ENCODE measurements around the gene SFSWAP. TPM values are rescaled to one million over a fixed set of nuclear protein-coding genes. Genes with fewer than 3 reads are reported as not detected.
"Not testable (repeated sequence)": the region's sequence is repeated elsewhere in the genome, so short reads cannot be mapped to it uniquely, and the experiment has no call there.

SFSWAP gene
- polyA plus RNA-seq, 2 of the 4 experiments (the other 2 are of a cell fraction), result 21.8 to 23.5 TPM

DNA sequence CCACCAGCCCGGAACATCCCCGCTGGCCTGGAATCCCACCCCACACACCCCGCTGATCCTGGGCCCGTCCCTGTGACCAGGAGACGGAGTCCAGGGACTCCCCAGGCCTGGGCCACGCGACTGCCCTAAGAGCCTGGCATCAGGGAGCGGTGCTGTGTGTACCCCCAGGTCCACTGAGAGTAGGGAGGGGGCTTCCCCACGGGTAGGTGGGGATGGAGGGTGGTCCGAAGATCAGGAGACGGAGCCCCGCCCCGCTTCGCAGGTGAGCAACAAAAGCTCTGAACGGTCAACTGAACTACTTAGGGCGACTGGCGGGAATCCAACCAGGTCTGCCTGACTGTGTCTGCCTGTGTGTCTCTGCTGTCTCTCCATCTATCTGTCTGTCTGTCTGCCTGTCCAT, 45.2 kb upstream of the SFSWAP start:
- ATAC-seq; CTCF ChIA-PET; H3K27ac ChIP-seq; FAIRE-seq; POLR2A ChIA-PET; H3K4me2 ChIP-seq; H3K9me3 ChIP-seq; DNase-seq (ENCODE audit: low read depth in 1 of 2, low spot score in 1 of 2); H3K4me3 ChIP-seq; H3K4me1 ChIP-seq: not testable (repeated sequence)
- WGBS (ENCODE audit: missing lambda C conversion rate), result 52% methylated on average over 14 of the region's 17 CpGs

- FAIRE-seq; POLR2A ChIA-PET; H3K4me1 ChIP-seq; H3K27ac ChIP-seq; H3K4me3 ChIP-seq; DNase-seq (ENCODE audit: low read depth in 1 of 2, low spot score in 1 of 2); CTCF ChIA-PET; H3K4me2 ChIP-seq; H3K9me3 ChIP-seq: not testable (repeated sequence)
- 47% methylated on average over 4 of the region's 12 CpGs for WGBS (ENCODE audit: missing lambda C conversion rate)
- 0 out of 6 replicates have a peak, but pooled peaks of 1 of the 2 experiments have one; percentile 8 for ATAC-seq
Measured at GRCh38 chr12:131666486-131666885, 44.4 kb upstream of the SFSWAP start.

DNA sequence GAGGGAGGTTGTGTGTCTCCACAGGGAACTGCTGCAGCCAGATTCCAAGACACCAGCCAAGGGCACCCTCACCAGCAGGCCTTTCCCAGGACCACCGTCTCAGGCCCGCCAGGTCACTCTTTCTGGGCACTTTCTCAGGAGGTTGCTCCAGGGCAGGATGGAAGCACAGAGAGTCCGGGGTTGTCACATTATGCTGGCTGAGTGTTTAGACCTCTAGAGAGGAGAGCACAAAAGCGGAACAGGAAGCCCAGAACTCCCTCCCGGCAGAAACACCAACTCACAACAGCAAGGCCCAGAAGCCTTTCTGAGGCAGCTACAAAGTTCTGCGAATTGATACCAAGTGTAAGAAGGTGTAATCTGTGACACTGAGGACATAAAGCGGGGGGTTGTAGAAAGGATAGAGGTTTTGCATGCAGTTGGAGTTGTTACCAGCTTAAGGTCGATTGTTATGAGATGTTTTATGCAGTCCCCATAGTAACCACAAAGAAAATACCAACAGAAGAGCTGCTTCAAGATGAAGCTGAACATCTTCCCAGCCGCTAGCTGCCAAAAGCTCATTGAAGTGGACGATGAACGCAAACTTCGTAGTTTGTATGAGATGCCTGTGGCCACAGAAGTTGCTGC, 43.8 kb upstream of the SFSWAP start:
- CTCF ChIA-PET; H3K27ac ChIP-seq; H3K4me2 ChIP-seq; H3K4me1 ChIP-seq; H3K9me3 ChIP-seq; ATAC-seq; H3K4me3 ChIP-seq; POLR2A ChIA-PET; DNase-seq (ENCODE audit: low read depth in 1 of 2, low spot score in 1 of 2); FAIRE-seq: not testable (repeated sequence)
- WGBS (ENCODE audit: missing lambda C conversion rate), result 52% methylated on average over 12 of the region's 12 CpGs

DNA sequence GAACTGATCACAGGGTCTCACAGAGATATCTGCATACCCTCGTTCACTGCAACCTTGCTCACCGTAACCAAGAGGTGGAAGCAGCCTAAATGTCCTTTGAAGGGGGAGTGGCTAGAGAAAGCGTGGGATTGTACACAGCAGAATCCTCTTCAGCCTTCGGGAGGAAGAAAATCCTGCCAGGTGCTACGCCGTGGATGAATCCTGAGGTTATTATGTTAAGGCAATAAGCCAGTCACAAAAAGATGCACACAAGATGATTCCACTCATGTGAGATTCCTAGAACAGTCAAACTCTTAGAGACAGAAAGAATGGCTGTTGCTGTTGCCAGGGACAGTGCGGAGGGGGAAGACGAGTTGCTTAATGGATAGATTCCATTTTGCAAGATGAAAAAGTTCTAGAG, 39.6 kb upstream of the SFSWAP start:
- WGBS (ENCODE audit: missing lambda C conversion rate), result 27% methylated on average over 8 of the region's 8 CpGs
- ATAC-seq (no peak), FAIRE-seq (no peak), DNase-seq (ENCODE audit: low read depth in 1 of 2, low spot score in 1 of 2) (no peak)
- ChIA-PET POLR2A (no interaction called here), CTCF (no interaction called here)
- H3K4me2 ChIP-seq, result no peak overlapping the region
- TF ChIP-seq POLR2AphosphoS2 (conservative IDR thresholded peaks at IDR 0.05; ENCODE audit: low read length), result no peak
- peaks cover 3% of the 10 kb centered on the region; the same call in 1 of the 3 replicates for H3K9me3 ChIP-seq
- no peaks in the 10 kb centered on the region for H3K4me1 ChIP-seq
- H3K4me3 ChIP-seq, result no peak overlapping the region
- no peak overlapping the region for H3K27ac ChIP-seq

GRCh38 chr12:131671871-131672270, 39.0 kb upstream of the SFSWAP start:
- FAIRE-seq (no peak), DNase-seq (ENCODE audit: low read depth in 1 of 2, low spot score in 1 of 2) (no peak), ATAC-seq (no peak; a peak in 1 of 6 replicates)
- ChIA-PET CTCF (no interaction called here), POLR2A (no interaction called here)
- Histone ChIP-seq H3K4me2 (no peak overlapping the region), H3K4me3 (no peak overlapping the region), H3K9me3 (peaks cover 3% of the 10 kb centered on the region; the same call in 1 of the 3 replicates), H3K27ac (no peak overlapping the region), H3K4me1 (no peaks in the 10 kb centered on the region)
- TF ChIP-seq, protein P1, sequence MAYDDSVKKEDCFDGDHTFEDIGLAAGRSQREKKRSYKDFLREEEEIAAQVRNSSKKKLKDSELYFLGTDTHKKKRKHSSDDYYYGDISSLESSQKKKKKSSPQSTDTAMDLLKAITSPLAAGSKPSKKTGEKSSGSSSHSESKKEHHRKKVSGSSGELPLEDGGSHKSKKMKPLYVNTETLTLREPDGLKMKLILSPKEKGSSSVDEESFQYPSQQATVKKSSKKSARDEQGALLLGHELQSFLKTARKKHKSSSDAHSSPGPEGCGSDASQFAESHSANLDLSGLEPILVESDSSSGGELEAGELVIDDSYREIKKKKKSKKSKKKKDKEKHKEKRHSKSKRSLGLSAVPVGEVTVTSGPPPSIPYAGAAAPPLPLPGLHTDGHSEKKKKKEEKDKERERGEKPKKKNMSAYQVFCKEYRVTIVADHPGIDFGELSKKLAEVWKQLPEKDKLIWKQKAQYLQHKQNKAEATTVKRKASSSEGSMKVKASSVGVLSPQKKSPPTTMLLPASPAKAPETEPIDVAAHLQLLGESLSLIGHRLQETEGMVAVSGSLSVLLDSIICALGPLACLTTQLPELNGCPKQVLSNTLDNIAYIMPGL (CRISPR knock-in tag; IDR thresholded peaks at IDR 0.05; ENCODE audit: borderline replicate concordance), result no peak
- TF ChIP-seq, protein P2, sequence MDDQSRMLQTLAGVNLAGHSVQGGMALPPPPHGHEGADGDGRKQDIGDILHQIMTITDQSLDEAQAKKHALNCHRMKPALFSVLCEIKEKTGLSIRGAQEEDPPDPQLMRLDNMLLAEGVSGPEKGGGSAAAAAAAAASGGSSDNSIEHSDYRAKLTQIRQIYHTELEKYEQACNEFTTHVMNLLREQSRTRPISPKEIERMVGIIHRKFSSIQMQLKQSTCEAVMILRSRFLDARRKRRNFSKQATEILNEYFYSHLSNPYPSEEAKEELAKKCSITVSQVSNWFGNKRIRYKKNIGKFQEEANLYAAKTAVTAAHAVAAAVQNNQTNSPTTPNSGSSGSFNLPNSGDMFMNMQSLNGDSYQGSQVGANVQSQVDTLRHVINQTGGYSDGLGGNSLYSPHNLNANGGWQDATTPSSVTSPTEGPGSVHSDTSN (IDR thresholded peaks at IDR 0.05), result no peak
- TF ChIP-seq KDM5A (IDR thresholded peaks at IDR 0.05), result no peak
- no peak for TF ChIP-seq PHF8 (IDR thresholded peaks at IDR 0.05; ENCODE audit: borderline replicate concordance, low read depth)
- WGBS (ENCODE audit: missing lambda C conversion rate), result 34% methylated on average over 8 of the region's 8 CpGs

GRCh38 chr12:131672311-131672940, 38.5 kb upstream of the SFSWAP start:
- CTCF ChIA-PET, result no interaction called here
- H3K4me3 ChIP-seq, result no peak overlapping the region
- 57% methylated on average over 17 of the region's 17 CpGs for WGBS (ENCODE audit: missing lambda C conversion rate)
- TF ChIP-seq, protein P2 (IDR thresholded peaks at IDR 0.05), result no peak
- no peak for TF ChIP-seq KDM1A (IDR thresholded peaks at IDR 0.05; ENCODE audit: low read depth)
- no peak for TF ChIP-seq RFX5 (IDR thresholded peaks at IDR 0.05)
- no peak for TF ChIP-seq TP53 (CRISPR knock-in tag; IDR thresholded peaks at IDR 0.05)
- TF ChIP-seq RARB (CRISPR knock-in tag; IDR thresholded peaks at IDR 0.05), result no peak
- no peak for TF ChIP-seq ZSCAN20 (CRISPR knock-in tag; IDR thresholded peaks at IDR 0.05)
- TF ChIP-seq JUNB (IDR thresholded peaks at IDR 0.05), result no peak
- no peak for TF ChIP-seq FOSL2 (IDR thresholded peaks at IDR 0.05)
- no peak for TF ChIP-seq FOSL2 (CRISPR knock-in tag; IDR thresholded peaks at IDR 0.05)
- TF ChIP-seq GATA3 (IDR thresholded peaks at IDR 0.05; ENCODE audit: borderline replicate concordance), result no peak
- TF ChIP-seq CHD2 (IDR thresholded peaks at IDR 0.05; ENCODE audit: low read length, partially characterized antibody), result no peak
- TF ChIP-seq, protein P3, sequence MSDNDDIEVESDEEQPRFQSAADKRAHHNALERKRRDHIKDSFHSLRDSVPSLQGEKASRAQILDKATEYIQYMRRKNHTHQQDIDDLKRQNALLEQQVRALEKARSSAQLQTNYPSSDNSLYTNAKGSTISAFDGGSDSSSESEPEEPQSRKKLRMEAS (IDR thresholded peaks at IDR 0.05), result no peak
- TF ChIP-seq CBX8 (IDR thresholded peaks at IDR 0.05), result no peak
- TF ChIP-seq RAD21 (conservative IDR thresholded peaks at IDR 0.05 in 1 of 2, IDR thresholded peaks at IDR 0.05 in 1 of 2), result no peak
- TF ChIP-seq RCOR1 (IDR thresholded peaks at IDR 0.05; ENCODE audit: low read depth, low read length), result no peak
- TF ChIP-seq ESRRA (IDR thresholded peaks at IDR 0.05; ENCODE audit: borderline replicate concordance, low read length), result no peak

More at GRCh38 chr12:131672311-131672940, 38.5 kb upstream of the SFSWAP start:
- ATAC-seq (no peak), FAIRE-seq (no peak), DNase-seq (ENCODE audit: low read depth in 1 of 2, low spot score in 1 of 2) (no peak)
- Histone ChIP-seq H3K9me3 (peaks cover 3% of the 10 kb centered on the region; the same call in 1 of the 3 replicates), H3K4me2 (no peak overlapping the region), H3K27ac (no peak overlapping the region), H3K4me1 (no peaks in the 10 kb centered on the region)
- POLR2A ChIA-PET, result no interaction called here

Data from A549 (cell line).